Stomach (tissue), 9 donors: Measurements from ENCODE around the gene DHFR2. TPM values are rescaled to one million over a fixed set of nuclear protein-coding genes. Genes with fewer than 3 reads are reported as not detected.

Source experiments
- DNase-seq, 2 donors: peaks; one replicate each; pipeline versions ENCODE4 v3.0.0 to v3.0.0-alpha.2; 2013 to 2019
- H3K27ac ChIP-seq, 5 donors: fragments of 200-600 bp in 4 of 5; sonication (generic) in 4 of 5; one replicate each; pipeline ENCODE4 v1.5.1; 2013 to 2019; ENCODE audit warnings: mild to moderate bottlenecking in 1 of 5, moderate library complexity in 1 of 5
- H3K27me3 ChIP-seq, 3 donors: fragments of 200-600 bp; sonication (generic); one replicate each; pipeline ENCODE4 v1.5.1; 2017 to 2019; ENCODE audit warnings: mixed run types in 1 of 3
- H3K36me3 ChIP-seq, 4 donors: fragments of 200-600 bp; sonication (generic); 1 replicate in 3 of 4; 2 replicates in 1 of 4; pipeline ENCODE4 v1.5.1; 2016 to 2019
- H3K4me1 ChIP-seq, 4 donors: fragments of 200-600 bp; sonication (generic); one replicate each; pipeline ENCODE4 v1.5.1; 2016 to 2019
- H3K4me3 ChIP-seq, 4 donors: fragments of 200-600 bp; sonication (generic) in 3 of 4; one replicate each; pipeline ENCODE4 v1.5.1; 2016 to 2019; ENCODE audit warnings: mild to moderate bottlenecking in 1 of 4
- H3K9me3 ChIP-seq, 4 donors: fragments of 200-600 bp; sonication (generic); one replicate each; pipeline ENCODE4 v1.5.1; 2016 to 2019
- EP300 ChIP-seq: sonication (generic); formaldehyde crosslinking; IDR thresholded peaks from one replicate; pipeline ENCODE4 v1.6.1; 2017; ENCODE audit warnings: antibody characterized with exemption
- POLR2A ChIP-seq, 4 donors: fragments of 450-650 bp; IDR thresholded peaks; one replicate each; pipeline ENCODE4 v1.6.1; 2016; ENCODE audit warnings: antibody characterized with exemption in 4 of 4, control low read depth in 2 of 4, mild to moderate bottlenecking in 1 of 4, moderate library complexity in 1 of 4
- POLR2AphosphoS5 ChIP-seq, 3 donors: sonication (generic); formaldehyde crosslinking; IDR thresholded peaks; one replicate each; pipeline ENCODE4 v1.6.1; 2016; ENCODE audit warnings: antibody characterized with exemption in 3 of 3
- WGBS, 5 donors: extraction: QIAGEN DNeasy Blood & Tissue Kit in 3 of 5; methylation state at CpG; one replicate each; pipeline versions ENCODE4 v1.1.5 to v1.1.7; 2013 to 2018; 5-methylcytosine and 5-hydroxymethylcytosine counted together
- intact Hi-C: fragments of 100-400 bp; cut with DNase I; formaldehyde crosslinking; loops from one replicate; pipeline ENCODE4 v1.15.1; 2023; ENCODE audit warnings: low total_unique reads
- polyA plus RNA-seq, 3 donors: library from polyadenylated mRNA; stranded (reverse); fragments of 200-250 nt; gene quantifications; one replicate each; pipeline ENCODE4 v1.2.3, GENCODE V29; 2013
- total RNA-seq, 5 donors: library from RNA; depleted of rRNA; stranded (reverse); fragments of >200 nt; gene quantifications; one replicate each; pipeline versions ENCODE4 v1.1.0 to v1.2.3, GENCODE V29; 2014 to 2016
- TF ChIP-seq, protein P1 (sequence below), 7 experiments: fragments of 450-650 bp in 4 of 7; fragments of 200-600 bp in 3 of 7; sonication (generic) in 3 of 7; IDR thresholded peaks; one replicate each; pipeline ENCODE4 v1.5.1; 2016 to 2019; ENCODE audit warnings: antibody characterized with exemption in 7 of 7, control low read depth in 2 of 7, mild to moderate bottlenecking in 1 of 7
- donor health status: healthy with polysubstance abuse.
- donor health status: Bipolar disorder and iron deficiency.
- donor health status: healthy.

The DHFR2 gene
- total and polyA plus RNA-seq, 8 donors = 1.1 to 6.2 (median 2.5) TPM

DNA sequence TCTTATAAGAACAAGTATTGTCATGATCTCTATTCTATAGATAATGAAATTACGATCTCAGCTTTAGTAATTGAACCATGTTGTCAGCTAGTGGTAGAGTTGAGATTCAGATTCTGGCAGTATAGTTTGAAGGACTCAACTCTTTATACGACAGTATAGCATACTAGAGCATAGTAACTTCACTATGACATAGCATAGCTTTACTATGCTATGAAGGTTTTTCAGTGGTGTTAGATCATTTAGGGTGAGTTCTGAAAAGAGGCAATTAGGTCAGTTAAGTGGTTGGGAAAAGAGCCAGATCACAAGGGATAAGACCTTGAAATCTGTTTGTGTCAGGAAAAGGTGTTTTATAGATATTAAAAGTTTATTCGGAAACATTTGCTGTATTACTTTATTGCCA lies 42.4 kb downstream of the DHFR2 start:
- Histone ChIP-seq H3K9me3 (no peaks in the 10 kb centered on the region), H3K36me3 (peaks cover 0 to 4% (median 0%) of the 10 kb centered on the region in 4 donors), H3K4me1 (peaks cover 0 to 16% (median 6%) of the 10 kb centered on the region in 4 donors), H3K4me3 (no peak overlapping the region), H3K27ac (no peak overlapping the region), H3K27me3 (no peaks in the 10 kb centered on the region)
- TF ChIP-seq EP300 (no peak), POLR2AphosphoS5 (IDR thresholded peaks at IDR 0.05) (no peak), POLR2A (IDR thresholded peaks at IDR 0.05) (no peak)
- TF ChIP-seq, protein P1, sequence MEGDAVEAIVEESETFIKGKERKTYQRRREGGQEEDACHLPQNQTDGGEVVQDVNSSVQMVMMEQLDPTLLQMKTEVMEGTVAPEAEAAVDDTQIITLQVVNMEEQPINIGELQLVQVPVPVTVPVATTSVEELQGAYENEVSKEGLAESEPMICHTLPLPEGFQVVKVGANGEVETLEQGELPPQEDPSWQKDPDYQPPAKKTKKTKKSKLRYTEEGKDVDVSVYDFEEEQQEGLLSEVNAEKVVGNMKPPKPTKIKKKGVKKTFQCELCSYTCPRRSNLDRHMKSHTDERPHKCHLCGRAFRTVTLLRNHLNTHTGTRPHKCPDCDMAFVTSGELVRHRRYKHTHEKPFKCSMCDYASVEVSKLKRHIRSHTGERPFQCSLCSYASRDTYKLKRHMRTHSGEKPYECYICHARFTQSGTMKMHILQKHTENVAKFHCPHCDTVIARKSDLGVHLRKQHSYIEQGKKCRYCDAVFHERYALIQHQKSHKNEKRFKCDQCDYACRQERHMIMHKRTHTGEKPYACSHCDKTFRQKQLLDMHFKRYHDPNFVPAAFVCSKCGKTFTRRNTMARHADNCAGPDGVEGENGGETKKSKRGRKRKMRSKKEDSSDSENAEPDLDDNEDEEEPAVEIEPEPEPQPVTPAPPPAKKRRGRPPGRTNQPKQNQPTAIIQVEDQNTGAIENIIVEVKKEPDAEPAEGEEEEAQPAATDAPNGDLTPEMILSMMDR (IDR thresholded peaks at IDR 0.05) = no peak
- intact Hi-C loops = no loop called here
- no peak for DNase-seq
- 73 to 86% (median 79%) methylated on average over 3 of the region's 3 CpGs for WGBS, 5 donors

DNA sequence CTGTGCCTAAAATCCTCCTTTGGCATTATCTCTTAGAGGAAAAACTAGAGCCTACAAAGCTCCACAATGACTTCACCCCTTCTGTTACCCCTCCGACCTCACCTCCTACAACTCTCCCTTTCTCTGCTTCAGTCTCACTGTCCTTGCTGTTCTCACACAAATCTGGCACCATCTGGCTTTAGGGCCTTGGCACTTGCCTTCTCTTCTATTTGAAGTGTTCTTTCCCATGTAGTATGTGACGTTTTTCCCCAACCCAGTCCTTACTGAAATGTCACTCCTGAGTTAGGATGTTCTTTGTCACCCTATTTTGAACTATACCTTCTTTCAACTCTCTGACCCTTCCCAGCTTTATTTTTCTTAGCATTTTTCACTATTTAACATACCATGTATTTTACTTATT lies 43.1 kb downstream of the DHFR2 start:
- Histone ChIP-seq H3K9me3 (no peaks in the 10 kb centered on the region), H3K27ac (no peak overlapping the region), H3K27me3 (no peaks in the 10 kb centered on the region), H3K4me3 (no peak overlapping the region), H3K36me3 (peaks cover 0 to 10% (median 0%) of the 10 kb centered on the region in 4 donors), H3K4me1 (peaks cover 0 to 9% (median 3%) of the 10 kb centered on the region in 4 donors)
- no peak for DNase-seq
- intact Hi-C loops = no loop called here
- 81 to 89% (median 86%) methylated on average over 2 of the region's 2 CpGs for WGBS, 5 donors
- TF ChIP-seq EP300 (no peak), POLR2A (IDR thresholded peaks at IDR 0.05) (no peak), POLR2AphosphoS5 (IDR thresholded peaks at IDR 0.05) (no peak)
- TF ChIP-seq, protein P1 (IDR thresholded peaks at IDR 0.05) = no peak

DNA sequence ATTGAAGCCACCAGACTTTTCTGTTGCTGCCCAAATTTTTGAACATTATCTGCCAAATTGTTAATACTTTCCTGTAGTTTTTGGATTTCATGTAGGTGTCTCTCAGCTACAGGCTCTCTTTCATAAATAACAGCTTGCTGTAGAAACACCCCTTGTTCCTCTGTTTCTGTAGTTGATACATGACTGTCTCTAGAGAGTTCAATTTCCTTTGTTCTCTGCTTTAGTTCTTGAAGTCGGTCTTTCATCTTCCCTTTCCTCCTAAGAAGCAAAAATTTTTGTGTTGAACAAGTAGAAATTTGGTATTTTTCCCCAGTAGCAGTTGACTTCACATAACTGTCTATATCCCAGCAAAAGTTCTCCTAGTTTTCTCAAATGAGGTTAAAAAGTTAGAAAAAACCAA lies 47.7 kb downstream of the DHFR2 start:
- H3K4me1 ChIP-seq = peaks cover 0 to 8% (median 0%) of the 10 kb centered on the region in 4 donors
- H3K36me3 ChIP-seq = peaks cover 0 to 11% (median 0%) of the 10 kb centered on the region in 4 donors
- intact Hi-C loops = no loop called here
- TF ChIP-seq POLR2AphosphoS5 (IDR thresholded peaks at IDR 0.05) (no peak), POLR2A (IDR thresholded peaks at IDR 0.05) (no peak), EP300 (no peak)
- TF ChIP-seq, protein P1 (IDR thresholded peaks at IDR 0.05) = no peak
- no peaks in the 10 kb centered on the region for H3K9me3 ChIP-seq
- H3K27me3 ChIP-seq = no peaks in the 10 kb centered on the region
- DNase-seq = no peak
- H3K27ac ChIP-seq = no peak overlapping the region
- 78 to 92% (median 89%) methylated on average over 1 of the region's 1 CpG for WGBS, 5 donors
- no peak overlapping the region for H3K4me3 ChIP-seq

DNA sequence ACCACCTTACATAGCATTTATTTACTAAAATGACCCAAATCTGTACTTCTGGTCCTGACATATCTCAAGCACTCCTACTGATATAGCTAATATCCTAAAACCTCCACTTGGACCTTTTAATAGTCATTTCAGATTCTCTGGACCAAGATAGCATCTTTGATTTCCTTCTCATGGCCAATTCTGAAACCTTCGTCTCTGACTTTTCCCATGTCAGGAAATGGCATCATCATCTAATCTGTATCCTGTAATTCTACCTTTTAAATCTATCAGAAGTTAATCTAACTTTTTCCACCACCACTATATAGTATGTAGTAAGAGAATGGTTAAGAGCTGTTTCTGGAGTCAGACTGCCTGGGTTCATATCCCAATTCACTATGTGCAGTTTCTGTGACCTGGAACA lies 50.5 kb downstream of the DHFR2 start:
- DNase-seq = no peak
- 73 to 89% (median 82%) methylated on average over 1 of the region's 1 CpG for WGBS, 5 donors
- TF ChIP-seq EP300 = no peak
- TF ChIP-seq, protein P1 (IDR thresholded peaks at IDR 0.05) = no peak
- no peak for TF ChIP-seq POLR2AphosphoS5 (IDR thresholded peaks at IDR 0.05)
- no peak for TF ChIP-seq POLR2A (IDR thresholded peaks at IDR 0.05)
- H3K27me3 ChIP-seq = no peaks in the 10 kb centered on the region
- H3K36me3 ChIP-seq = peaks cover 0 to 11% (median 0%) of the 10 kb centered on the region in 4 donors
- no peak overlapping the region for H3K27ac ChIP-seq
- peaks cover 0 to 27% (median 4%) of the 10 kb centered on the region in 4 donors for H3K4me1 ChIP-seq
- no peaks in the 10 kb centered on the region for H3K9me3 ChIP-seq
- intact Hi-C loops = no loop called here
- H3K4me3 ChIP-seq = no peak overlapping the region
